GM12878 (cell line): ENCODE measurements around the gene KRT20. TPM values are rescaled to one million over a fixed set of nuclear protein-coding genes. Genes with fewer than 3 reads are reported as not detected.
A peak's percentile ranks its signal among the peaks of the same experiment; 100 is the strongest.

ENCODE experiments used
- ATAC-seq: fragments of 200-7000 bp; cut with Tn5 transposase; 3 replicates; pipeline ENCODE4 v1.9.1; 2020; ENCODE audit warnings: mild to moderate bottlenecking, moderate library complexity
- Bru-seq: library from RNA; stranded (reverse); fragments of 400-500 nt; gene quantifications from one replicate; lab custom pipeline; 2021; lab: Mats Ljungman, UMichigan
- BruChase-seq, 2 experiments: library from RNA; stranded (reverse); fragments of 400-500 nt; gene quantifications; one replicate each; lab custom pipeline; 2021; lab: Mats Ljungman, UMichigan
- BruUV-seq: library from RNA; stranded (reverse); fragments of 400-500 nt; replicated peaks from 2 replicates; lab custom pipeline; 2021; lab: Mats Ljungman, UMichigan
- CTCF ChIA-PET: fragments of 300-600 bp; sonication (Branson Sonifier 250); formaldehyde crosslinking; extraction: SDS; loops from one replicate; lab custom pipeline; 2021; ENCODE audit warnings: inconsistent platforms; lab: Yijun Ruan, JAX
- POLR2A ChIA-PET: fragments of 350-600 bp; formaldehyde crosslinking; extraction: SDS; loops from one replicate; lab custom pipeline; 2021; ENCODE audit warnings: inconsistent platforms; lab: Charles Lee
- RAD21 ChIA-PET: fragments of 300-600 bp; sonication (Branson Sonifier 250); formaldehyde crosslinking; loops from one replicate; lab custom pipeline; 2023; ENCODE audit warnings: antibody characterized with exemption; ENCODE audit not compliant: unreplicated experiment; lab: Charles Lee
- SMC1A ChIA-PET: fragments of 300-600 bp; sonication (Branson Sonifier 250); formaldehyde crosslinking; loops from one replicate; lab custom pipeline; 2023; ENCODE audit not compliant: unreplicated experiment, uncharacterized antibody; lab: Charles Lee
- DNase-seq: peaks from one replicate; pipeline ENCODE4 v3.0.0-alpha.2; 2011; ENCODE audit warnings: low read depth, low spot score
- FAIRE-seq: peaks from 3 replicates; lab custom pipeline; 2011; peaks lifted over from hg19 to GRCh38; lab: Jason Lieb, UNC
- H2AFZ ChIP-seq: 2 replicates; pipeline ENCODE4 v1.6.0; 2011; ENCODE audit warnings: low read depth, low read length, control low read depth; ENCODE audit not compliant: control insufficient read depth
- H3K27ac ChIP-seq: 2 replicates; pipeline ENCODE4 v1.5.1; 2011; ENCODE audit warnings: control low read depth; ENCODE audit not compliant: control insufficient read depth, insufficient read depth
- H3K27me3 ChIP-seq, 2 experiments: replicated peaks in 1 of 2; 2 replicates each; pipeline versions ENCODE4 v1.6.0 to v1.6.1; 2011; ENCODE audit warnings: low read length in 1 of 2; ENCODE audit not compliant: control insufficient read depth in 2 of 2, insufficient read depth in 2 of 2
- H3K36me3 ChIP-seq, 2 experiments: 2 replicates each; pipeline ENCODE4 v1.5.1; 2011; ENCODE audit warnings: low read length in 1 of 2; ENCODE audit not compliant: control insufficient read depth in 2 of 2, insufficient read depth in 2 of 2
- H3K4me1 ChIP-seq: 2 replicates; pipeline ENCODE4 v1.6.1; 2011; ENCODE audit warnings: mild to moderate bottlenecking, low read length, moderate library complexity, mixed read lengths; ENCODE audit not compliant: control insufficient read depth, insufficient read depth
- H3K4me2 ChIP-seq: 2 replicates; pipeline ENCODE4 v1.6.0; 2011; ENCODE audit warnings: control low read depth; ENCODE audit not compliant: control insufficient read depth, insufficient read depth
- H3K4me3 ChIP-seq: fragments of 200-600 bp; sonication (generic); 2 replicates; pipeline ENCODE4 v1.5.1; 2016
- H3K79me2 ChIP-seq: 2 replicates; pipeline ENCODE4 v1.6.0; 2011; ENCODE audit warnings: low read length; ENCODE audit not compliant: control insufficient read depth, insufficient read depth
- H3K9ac ChIP-seq: 2 replicates; pipeline ENCODE4 v1.8.0; 2011; ENCODE audit warnings: low read length, control low read depth, mixed read lengths; ENCODE audit not compliant: control insufficient read depth, insufficient read depth
- H3K9me3 ChIP-seq: replicated peaks from 3 replicates; pipeline ENCODE4 v1.5.1; 2011; ENCODE audit warnings: mild to moderate bottlenecking, low read length; ENCODE audit not compliant: control insufficient read depth, insufficient read depth
- H4K20me1 ChIP-seq: 2 replicates; pipeline ENCODE4 v1.6.0; 2011; ENCODE audit not compliant: control insufficient read depth, insufficient read depth
- CTCF ChIP-seq, 3 experiments: IDR thresholded peaks in 2 of 3; conservative IDR thresholded peaks in 1 of 3; 2 replicates each; pipeline ENCODE4 v1.5.1; 2011; ENCODE audit warnings: low read depth in 3 of 3, low read length in 3 of 3, mild to moderate bottlenecking in 3 of 3, control low read depth in 2 of 3, moderate library complexity in 2 of 3, inconsistent platforms in 1 of 3, mixed read lengths in 1 of 3; ENCODE audit not compliant: control insufficient read depth in 2 of 3, insufficient read depth in 1 of 3; ENCODE audit errors: extremely low read depth in 1 of 3
- IKZF2 ChIP-seq, 2 experiments: fragments of 450-650 bp; IDR thresholded peaks; 2 replicates each; pipeline ENCODE4 v1.6.1; 2017; ENCODE audit warnings: mild to moderate bottlenecking in 2 of 2, moderate library complexity in 2 of 2
- MLLT1 ChIP-seq: fragments of 450-650 bp; IDR thresholded peaks from 2 replicates; pipeline ENCODE4 v1.6.1; 2016; ENCODE audit warnings: mild to moderate bottlenecking
- NR2C1 ChIP-seq: fragments of 450-650 bp; IDR thresholded peaks from 2 replicates; pipeline ENCODE4 v1.6.1; 2017; ENCODE audit warnings: antibody characterized with exemption, mild to moderate bottlenecking, moderate library complexity
- SMC3 ChIP-seq: IDR thresholded peaks from 2 replicates; pipeline ENCODE4 v1.6.1; 2011; ENCODE audit warnings: low read length, improper control_type of control experiment, borderline replicate concordance
- YBX1 ChIP-seq: fragments of 450-650 bp; IDR thresholded peaks from 2 replicates; pipeline ENCODE4 v1.6.1; 2016; ENCODE audit warnings: antibody characterized with exemption
- YY1 ChIP-seq: IDR thresholded peaks from 2 replicates; pipeline ENCODE4 v1.6.1; 2011; ENCODE audit warnings: low read depth, mild to moderate bottlenecking, low read length
- WGBS: methylation state at CpG from one replicate; pipeline ENCODE4 v1.1.6; 2016; ENCODE audit warnings: low lambda C conversion rate; ENCODE audit not compliant: insufficient replicate concordance, insufficient coverage; ENCODE audit errors: missing lambda C conversion rate; 5-methylcytosine and 5-hydroxymethylcytosine counted together
- in situ Hi-C: fragments of 300-500 bp; cut with MboI; formaldehyde crosslinking; loops from 9 replicates; pipeline ENCODE4 v1.14.3; 2018; ENCODE audit warnings: mixed read lengths
- intact Hi-C: fragments of 100-400 bp; cut with micrococcal nuclease; formaldehyde crosslinking; loops from one replicate; pipeline ENCODE4 v1.14.2; 2022; ENCODE audit not compliant: unreplicated experiment
- long read RNA-seq, 2 experiments: library from polyadenylated mRNA; unstranded; transcript quantifications; one replicate each; pipeline ENCODE4 v2.0.0, GENCODE V29; 2019 to 2020
- polyA minus RNA-seq, 3 experiments: library from RNA; depleted of rRNA, polyadenylated mRNA; stranded (reverse); fragments of >200 nt; gene quantifications; 2 replicates each; pipeline ENCODE4 v1.2.3, GENCODE V29; 2011
- polyA plus RNA-seq, 11 experiments: library from polyadenylated mRNA; depleted of rRNA in 4 of 11; unstranded in 6 of 11; stranded (reverse) in 5 of 11; fragments of >200 nt; fragmentation: Nextera tagmentation in 4 of 11; fragmentation: Illumina TruSeq in 1 of 11; extraction: Ambion mirVana in 4 of 11; extraction: Trizol in 1 of 11; gene quantifications; 1 replicate in 1 of 11; 2 replicates in 10 of 11; pipeline versions ENCODE4 v1.2.1 to v1.2.3, GENCODE V29; 2011 to 2016; ENCODE audit warnings: inconsistent platforms in 2 of 11, missing spikeins in 2 of 11, low read depth in 1 of 11
- total RNA-seq, 4 experiments: library from RNA; depleted of rRNA in 3 of 4; stranded (reverse); fragments of >200 nt in 3 of 4; fragmentation: Illumina TruSeq in 1 of 4; extraction: Trizol in 1 of 4; gene quantifications; 2 replicates each; pipeline versions ENCODE4 v1.2.1 to v1.2.3, GENCODE V29; 2013 to 2021
- TF ChIP-seq, protein P1 (sequence below): IDR thresholded peaks from 2 replicates; pipeline ENCODE4 v1.6.1; 2011; ENCODE audit warnings: low read depth, low read length, improper control_type of control experiment, borderline replicate concordance

KRT20 gene
- not detected in 2 replicates for total RNA-seq (2013; cell fraction: nucleolus; rRNA removed)
- total RNA-seq (2014; rRNA removed) (not detected in 2 replicates), total RNA-seq (2014; rRNA removed; fragmentation: Illumina TruSeq; extraction: Trizol) (not detected in 2 replicates), total RNA-seq (2021) (0.23 and 0.37 TPM in 2 replicates), polyA plus RNA-seq (2011; rRNA removed) (not detected in 2 replicates), polyA plus RNA-seq (2014; fragmentation: Illumina TruSeq; extraction: Trizol) (not detected in 2 replicates), polyA plus RNA-seq (2014; fragmentation: Nextera tagmentation; extraction: Ambion mirVana) (not detected), polyA plus RNA-seq (2014; rRNA removed) (not detected in 2 replicates), polyA plus RNA-seq (2016; fragmentation: Nextera tagmentation; extraction: Ambion mirVana) (not detected), polyA minus RNA-seq (2011; rRNA and poly(A)+ RNA removed) (not detected in 2 replicates), Bru-seq, nascent RNA (not detected), BruChase-seq, experiment 1, labeled RNA remaining after a 6-hour chase (not detected), BruChase-seq, experiment 2, labeled RNA remaining after a 2-hour chase (not detected)
- polyA plus RNA-seq (2011; ENCODE audit: low read depth) = not detected
- not detected in 2 replicates for polyA plus RNA-seq (2011; cell fraction: cytosol; rRNA removed)
- polyA plus RNA-seq (2011; cell fraction: nucleus; rRNA removed) = not detected in 2 replicates
- polyA plus RNA-seq (2012) = not detected in 2 replicates
- polyA minus RNA-seq (2011; cell fraction: cytosol; rRNA and poly(A)+ RNA removed) = not detected in 2 replicates
- polyA minus RNA-seq (2011; cell fraction: nucleus; rRNA and poly(A)+ RNA removed) = not detected in 2 replicates
- long read RNA-seq, experiment 1 = 0 reads
- long read RNA-seq, experiment 2 = 0 reads

- ChIA-PET RAD21 (no interaction called here), SMC1A (no interaction called here), POLR2A (no interaction called here), CTCF (interaction anchor here (1.3 kb wide), 1 partner anchor 778 kb away, joined by 3 read pairs; no protein-coding TSS in a partner anchor)
- no peaks in the 10 kb centered on the region; the same call in 1 of the 2 replicates for H4K20me1 ChIP-seq
- H3K9ac ChIP-seq = no peak within 1 kb of the TSS
- no peaks in the 10 kb centered on the region for H3K4me1 ChIP-seq
- no peak within 1 kb of the TSS for H3K27ac ChIP-seq
- ATAC-seq (no peak), DNase-seq (no peak), FAIRE-seq (no peak)
- H3K9me3 ChIP-seq = no peaks in the 10 kb centered on the region
- in situ Hi-C loops = no loop called here
- H3K4me2 ChIP-seq = no peak within 1 kb of the TSS
- H3K27me3 ChIP-seq = peaks cover 0 to 2% of the 10 kb centered on the region in 2 experiments; a peak in 2 of 4 replicates
- H3K36me3 ChIP-seq = no peaks in the 10 kb centered on the region
- intact Hi-C loops = no loop called here
- no TSS peak for BruUV-seq
- no peak within 1 kb of the TSS for H2AFZ ChIP-seq
- TF ChIP-seq NR2C1 = no peak
- TF ChIP-seq YY1 = no peak
- 0 out of 6 replicates have a peak, but pooled peaks of 1 of the 3 experiments have one; percentile 9 for TF ChIP-seq CTCF (IDR thresholded peaks at IDR 0.05 in 2 of 3, conservative IDR thresholded peaks at IDR 0.05 in 1 of 3; ENCODE audit: control insufficient read depth in 2 of 3, extremely low read depth in 1 of 3, insufficient read depth in 1 of 3, low read depth in 3 of 3, low read length in 3 of 3)
- TF ChIP-seq, protein P1, sequence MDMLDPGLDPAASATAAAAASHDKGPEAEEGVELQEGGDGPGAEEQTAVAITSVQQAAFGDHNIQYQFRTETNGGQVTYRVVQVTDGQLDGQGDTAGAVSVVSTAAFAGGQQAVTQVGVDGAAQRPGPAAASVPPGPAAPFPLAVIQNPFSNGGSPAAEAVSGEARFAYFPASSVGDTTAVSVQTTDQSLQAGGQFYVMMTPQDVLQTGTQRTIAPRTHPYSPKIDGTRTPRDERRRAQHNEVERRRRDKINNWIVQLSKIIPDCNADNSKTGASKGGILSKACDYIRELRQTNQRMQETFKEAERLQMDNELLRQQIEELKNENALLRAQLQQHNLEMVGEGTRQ = no peak
- no peak for TF ChIP-seq MLLT1
- TF ChIP-seq YBX1 = no peak
- no peak for TF ChIP-seq IKZF2 (IDR thresholded peaks at IDR 0.05)
- TF ChIP-seq SMC3 = no peak
- H3K4me3 ChIP-seq = no peak within 1 kb of the TSS
- no peaks in the 10 kb centered on the region for H3K79me2 ChIP-seq
- WGBS = 30% methylated on average over 23 of the region's 23 CpGs
Observed at GRCh38 chr17:40884708-40885512, at the start of gene KRT20. Gene KRT20, minus strand, starts transcription at chr17:40885242. Its CDS starts 57 bp downstream, at chr17:40885185.
